HEK293T (cell line): ENCODE results near the gene LRRC2.
A peak's percentile ranks its signal among the peaks of the same experiment; 100 is the strongest.

ENCODE experiments used
- CTCF ChIA-PET: fragments of 350-600 bp; formaldehyde crosslinking; extraction: SDS; loops from one replicate; lab custom pipeline; 2021; ENCODE audit warnings: antibody characterized with exemption, inconsistent platforms; lab: Yijun Ruan, JAX
- POLR2A ChIA-PET: fragments of 350-600 bp; formaldehyde crosslinking; extraction: SDS; loops from one replicate; lab custom pipeline; 2020; ENCODE audit warnings: antibody characterized with exemption, inconsistent platforms; lab: Yijun Ruan, JAX
- DNase-seq: peaks from one replicate; pipeline ENCODE4 v3.0.0; 2012; ENCODE audit warnings: mixed read lengths; ENCODE audit errors: extremely low spot score
- ARNT ChIP-seq: fragments of 450-650 bp; IDR thresholded peaks from 2 replicates; pipeline ENCODE4 v1.6.1; 2017; ENCODE audit warnings: mild to moderate bottlenecking
- BHLHE40 ChIP-seq: fragments of 450-650 bp; IDR thresholded peaks from 2 replicates; pipeline ENCODE4 v1.6.1; 2016; ENCODE audit warnings: mild to moderate bottlenecking, moderate library complexity, borderline replicate concordance
- CTBP1 ChIP-seq: fragments of 450-650 bp; IDR thresholded peaks from 2 replicates; pipeline ENCODE4 v1.6.1; 2016; ENCODE audit warnings: borderline replicate concordance
- ELF4 ChIP-seq: fragments of 450-650 bp; IDR thresholded peaks from 2 replicates; pipeline ENCODE4 v1.6.1; 2017; ENCODE audit warnings: antibody characterized with exemption
- FOXA1 ChIP-seq: fragments of 450-650 bp; IDR thresholded peaks from 2 replicates; pipeline ENCODE4 v1.6.1; 2016; ENCODE audit warnings: mild to moderate bottlenecking
- FOXK2 ChIP-seq: fragments of 450-650 bp; IDR thresholded peaks from 2 replicates; pipeline ENCODE4 v1.6.1; 2016; ENCODE audit warnings: mild to moderate bottlenecking
- FOXM1 ChIP-seq: fragments of 450-650 bp; IDR thresholded peaks from 2 replicates; pipeline ENCODE4 v1.6.1; 2017; ENCODE audit warnings: mild to moderate bottlenecking, borderline replicate concordance
- HDGF ChIP-seq: fragments of 450-650 bp; IDR thresholded peaks from 2 replicates; pipeline ENCODE4 v1.6.1; 2017; ENCODE audit warnings: antibody characterized with exemption, borderline replicate concordance
- L3MBTL2 ChIP-seq: fragments of 450-650 bp; conservative IDR thresholded peaks from 2 replicates; pipeline ENCODE4 v1.6.1; 2016; ENCODE audit warnings: mild to moderate bottlenecking
- LEF1 ChIP-seq: fragments of 450-650 bp; IDR thresholded peaks from 2 replicates; pipeline ENCODE4 v1.6.1; 2017; ENCODE audit warnings: mild to moderate bottlenecking, borderline replicate concordance
- NFRKB ChIP-seq: fragments of 450-650 bp; IDR thresholded peaks from 2 replicates; pipeline ENCODE4 v1.6.1; 2016; ENCODE audit warnings: mild to moderate bottlenecking, moderate library complexity
- SP1 ChIP-seq: fragments of 450-650 bp; IDR thresholded peaks from 2 replicates; pipeline ENCODE4 v1.6.1; 2017
- SUZ12 ChIP-seq: fragments of 450-650 bp; IDR thresholded peaks from 2 replicates; pipeline ENCODE4 v1.6.1; 2016; ENCODE audit warnings: mild to moderate bottlenecking
- TARDBP ChIP-seq: fragments of 450-650 bp; IDR thresholded peaks from 2 replicates; pipeline ENCODE4 v1.6.1; 2016
- ZNF384 ChIP-seq: fragments of 450-650 bp; IDR thresholded peaks from 2 replicates; pipeline ENCODE4 v1.6.1; 2016
- TF ChIP-seq, protein P1 (sequence below): fragments of 450-650 bp; IDR thresholded peaks from 2 replicates; pipeline ENCODE4 v1.6.1; 2016

Gene LRRC2

DNA sequence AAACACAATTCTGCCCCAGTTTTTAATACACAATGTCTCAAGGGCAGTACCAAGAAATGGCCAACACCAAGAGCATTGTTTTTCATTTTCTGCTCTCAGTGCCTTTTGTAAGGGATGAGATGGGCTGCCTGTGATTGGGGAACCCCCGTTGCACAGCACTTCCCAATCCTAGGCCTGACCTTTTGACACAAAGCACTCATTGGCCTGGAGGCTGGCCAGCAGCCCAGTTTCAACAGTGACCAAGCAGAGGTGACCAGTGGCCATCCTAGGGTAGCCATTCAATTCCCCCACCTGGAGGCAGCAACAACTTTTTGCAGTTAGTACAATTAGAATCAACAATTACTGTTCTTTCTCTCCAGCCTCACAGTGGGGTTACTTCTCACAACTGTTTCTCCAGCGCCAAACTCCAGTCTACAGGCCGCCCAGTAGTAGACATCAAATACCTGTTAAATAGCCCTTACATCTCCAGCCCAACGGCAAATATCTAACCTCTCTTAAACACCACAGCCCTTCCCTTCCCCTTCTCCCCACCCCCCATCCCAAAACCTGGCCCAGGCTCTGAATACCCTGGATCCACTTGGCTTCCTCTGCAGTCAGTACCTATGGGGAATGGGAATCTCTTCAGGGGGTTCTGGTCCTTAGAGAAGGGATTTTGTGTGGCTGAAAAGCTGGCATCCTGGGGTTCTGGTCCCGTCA lies 8.9 kb upstream of the LRRC2 start:
- CTCF ChIA-PET: no interaction called here

DNA sequence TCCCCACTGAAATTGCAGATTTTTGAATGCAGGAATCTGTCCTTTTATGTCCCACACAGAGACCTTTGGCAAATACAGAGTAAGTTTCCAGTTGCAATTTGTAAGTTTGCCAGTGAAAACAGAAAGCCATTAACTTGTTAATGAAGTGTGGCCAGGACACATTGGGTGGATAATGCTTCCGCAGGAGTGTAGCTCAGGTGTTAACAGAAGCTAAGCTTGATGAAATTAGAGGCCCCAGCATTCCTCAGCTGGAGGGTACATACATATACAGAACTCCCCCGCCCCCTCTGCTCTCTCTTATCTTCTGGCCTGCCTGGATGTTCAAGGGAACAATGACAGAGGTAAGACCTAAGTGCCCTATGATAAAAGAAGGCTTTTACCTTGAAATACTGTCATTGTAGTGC lies 8.1 kb upstream of the LRRC2 start:
- CTCF ChIA-PET: no interaction called here
- TF ChIP-seq NFRKB (no peak), HDGF (no peak), FOXA1 (no peak), ARNT (no peak), SUZ12 (no peak), FOXM1 (no peak), SP1 (no peak), BHLHE40 (no peak), CTBP1 (no peak), ZNF384 (no peak), ELF4 (no peak), FOXK2 (no peak)
- TF ChIP-seq, protein P1, sequence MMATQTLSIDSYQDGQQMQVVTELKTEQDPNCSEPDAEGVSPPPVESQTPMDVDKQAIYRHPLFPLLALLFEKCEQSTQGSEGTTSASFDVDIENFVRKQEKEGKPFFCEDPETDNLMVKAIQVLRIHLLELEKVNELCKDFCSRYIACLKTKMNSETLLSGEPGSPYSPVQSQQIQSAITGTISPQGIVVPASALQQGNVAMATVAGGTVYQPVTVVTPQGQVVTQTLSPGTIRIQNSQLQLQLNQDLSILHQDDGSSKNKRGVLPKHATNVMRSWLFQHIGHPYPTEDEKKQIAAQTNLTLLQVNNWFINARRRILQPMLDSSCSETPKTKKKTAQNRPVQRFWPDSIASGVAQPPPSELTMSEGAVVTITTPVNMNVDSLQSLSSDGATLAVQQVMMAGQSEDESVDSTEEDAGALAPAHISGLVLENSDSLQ: no peak
- DNase-seq: no peak
- POLR2A ChIA-PET: interaction anchor here (1.0 kb wide), 1 partner anchor 16 kb away, joined by 3 read pairs; no protein-coding TSS in a partner anchor

More for the DNA sequence above, 8.9 kb upstream of the LRRC2 start:
- no peak for DNase-seq
- POLR2A ChIA-PET: interaction anchor here (1.0 kb wide), 1 partner anchor 17 kb away, joined by 3 read pairs; no protein-coding TSS in a partner anchor
- TF ChIP-seq NFRKB (no peak), BHLHE40 (no peak), SP1 (no peak), LEF1 (no peak), TARDBP (no peak), CTBP1 (no peak), FOXA1 (no peak), L3MBTL2 (no peak), HDGF (no peak), ARNT (no peak), FOXK2 (no peak), FOXM1 (no peak), ZNF384 (no peak), SUZ12 (no peak), ELF4 (no peak)
- TF ChIP-seq, protein P1: no peak

DNA sequence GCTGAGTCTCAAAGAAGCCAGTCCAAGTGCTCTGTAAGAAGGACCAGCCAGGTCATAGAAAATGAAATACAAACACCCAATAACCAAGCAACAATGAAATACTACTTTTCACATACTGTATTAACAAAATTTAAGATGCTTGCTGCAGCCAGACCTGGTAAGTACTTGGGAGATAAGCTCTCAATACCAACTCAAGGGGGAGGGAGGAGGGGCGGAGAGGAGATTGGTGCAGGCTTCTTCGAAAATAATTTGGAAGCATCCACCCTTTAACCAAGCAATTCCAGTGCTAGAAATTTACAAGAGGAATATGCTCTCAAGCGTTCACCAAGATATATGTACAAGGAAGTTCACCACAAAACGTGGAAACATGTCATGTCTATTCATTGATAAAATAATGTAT lies 7.6 kb upstream of the LRRC2 start:
- TF ChIP-seq BHLHE40: no peak
- no peak for TF ChIP-seq NFRKB
- TF ChIP-seq FOXA1: no peak
- no peak for TF ChIP-seq FOXM1
- no peak for DNase-seq
- CTCF ChIA-PET: no interaction called here
- POLR2A ChIA-PET: interaction anchor here (1.0 kb wide), 1 partner anchor 15 kb away, joined by 3 read pairs; no protein-coding TSS in a partner anchor

DNA sequence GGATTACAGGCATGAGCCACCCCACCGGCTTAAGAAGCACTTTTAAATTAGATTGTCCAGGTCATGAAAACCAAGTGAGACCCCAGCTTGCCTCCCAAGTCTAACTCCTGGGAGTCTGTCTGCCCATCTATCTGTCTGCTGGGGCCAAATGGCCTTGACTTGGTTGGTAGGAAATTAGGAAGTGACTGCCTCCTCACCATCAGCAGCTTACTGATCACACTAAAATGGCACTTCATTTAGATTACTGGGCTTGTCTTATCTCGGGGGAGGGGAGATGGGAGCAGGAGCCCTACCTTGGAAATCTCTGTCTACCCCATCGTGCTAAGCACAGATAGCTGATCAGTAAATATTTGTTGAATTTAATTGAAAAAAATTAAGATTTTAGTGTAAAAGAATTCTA lies 5.6 kb upstream of the LRRC2 start:
- POLR2A ChIA-PET: no interaction called here
- CTCF ChIA-PET: no interaction called here
- DNase-seq: no peak
- TF ChIP-seq L3MBTL2: no peak
- TF ChIP-seq SP1: no peak
- TF ChIP-seq FOXA1: no peak
- TF ChIP-seq, protein P1: no peak
- TF ChIP-seq HDGF: no peak
- no peak for TF ChIP-seq BHLHE40
- no peak for TF ChIP-seq LEF1
- no peak for TF ChIP-seq FOXM1
- no peak for TF ChIP-seq FOXK2
- TF ChIP-seq TARDBP: no peak
- no peak for TF ChIP-seq SUZ12
- no peak for TF ChIP-seq NFRKB
- no peak for TF ChIP-seq ZNF384
- TF ChIP-seq ELF4: no peak
- TF ChIP-seq ARNT: no peak
- TF ChIP-seq CTBP1: no peak

DNA sequence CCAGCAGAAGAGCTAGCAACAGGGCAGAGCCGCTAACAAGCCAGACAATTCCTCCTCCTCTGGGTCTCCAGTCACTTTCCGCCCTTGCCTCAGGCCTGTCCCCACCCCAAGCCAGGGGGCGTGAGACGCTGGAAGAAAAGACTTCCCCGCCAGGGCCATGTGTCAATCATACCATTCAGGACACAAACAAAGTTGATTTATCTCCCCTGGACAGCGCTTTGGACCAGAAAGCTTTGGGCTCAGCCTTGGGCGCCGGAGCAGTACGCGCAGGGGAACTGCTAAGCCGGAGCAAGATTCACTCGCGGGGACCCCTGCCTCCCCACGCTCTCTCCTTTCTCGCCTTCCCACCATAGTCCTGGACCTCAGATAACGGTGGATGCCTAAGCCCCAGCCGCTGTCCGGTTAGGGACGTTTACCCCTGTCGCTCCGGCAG lies 479 bp downstream of the LRRC2 start:
- CTCF ChIA-PET: no interaction called here
- POLR2A ChIA-PET: no interaction called here
- TF ChIP-seq, protein P1: peak; percentile 50
- TF ChIP-seq FOXK2: no peak
- DNase-seq: no peak

DNA sequence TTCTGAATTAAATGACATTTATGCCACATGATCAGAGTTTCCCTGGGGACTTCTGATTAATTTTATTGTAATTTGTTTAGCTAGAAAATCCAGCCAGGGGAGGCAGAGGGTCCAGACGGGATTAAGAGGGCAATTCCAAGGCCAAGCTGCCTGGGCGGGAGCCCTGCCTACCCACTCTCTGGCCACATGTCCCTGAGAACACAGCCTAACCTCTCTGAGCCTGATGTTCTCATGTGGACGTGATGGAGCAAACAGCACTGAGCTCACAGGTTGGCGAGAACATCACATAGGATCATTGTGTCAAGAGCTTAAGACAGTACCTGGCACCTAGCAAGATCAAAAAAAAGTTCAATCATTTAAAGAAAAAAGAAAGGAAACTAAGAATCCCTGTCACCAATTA lies 1.0 kb downstream of the LRRC2 start:
- POLR2A ChIA-PET: no interaction called here
- CTCF ChIA-PET: interaction anchor here (0.7 kb wide), 1 partner anchor 62 kb away, joined by 3 read pairs; no protein-coding TSS in a partner anchor

More for the DNA sequence above, 1.0 kb downstream of the LRRC2 start:
- DNase-seq: no peak
- no peak for TF ChIP-seq BHLHE40
